HepG2 (cell line): ENCODE results near the gene SNPH. TPM values are rescaled to one million over a fixed set of nuclear protein-coding genes. Genes with fewer than 3 reads are reported as not detected.

Experiments used
- CHCHD3 ChIP-seq: sonication (generic); formaldehyde crosslinking; IDR thresholded peaks from 2 replicates; pipeline ENCODE4 v1.8.0; 2022; ENCODE audit warnings: mild to moderate bottlenecking, missing genetic modification reagents, moderate library complexity
- SNRNP70 ChIP-seq: fragments of 200-400 bp; formaldehyde crosslinking; IDR thresholded peaks from 2 replicates; pipeline ENCODE4 v1.6.1; 2017; ENCODE audit warnings: mild to moderate bottlenecking, low read depth, low read length, moderate library complexity
- SP4 ChIP-seq: sonication (generic); formaldehyde crosslinking; IDR thresholded peaks from 2 replicates; pipeline ENCODE4 v1.8.1; 2023; ENCODE audit warnings: mild to moderate bottlenecking, missing genetic modification reagents
- SUZ12 ChIP-seq: fragments of 150-350 bp; IDR thresholded peaks from 2 replicates; pipeline ENCODE4 v1.6.1; 2014; ENCODE audit warnings: low read depth, low read length
- ZNF264 ChIP-seq: sonication (generic); formaldehyde crosslinking; IDR thresholded peaks from 2 replicates; pipeline ENCODE4 v1.4.0; 2020; ENCODE audit warnings: missing genetic modification reagents
- ZNF3 ChIP-seq: IDR thresholded peaks from 2 replicates; pipeline ENCODE4 v1.7.0; 2017; ENCODE audit warnings: inconsistent platforms
- ZNF333 ChIP-seq: sonication (generic); formaldehyde crosslinking; IDR thresholded peaks from 2 replicates; pipeline ENCODE4 v1.4.0; 2020; ENCODE audit warnings: mild to moderate bottlenecking, missing genetic modification reagents, borderline replicate concordance
- polyA plus RNA-seq, 8 experiments: library from polyadenylated mRNA; depleted of rRNA in 3 of 8; stranded (reverse) in 7 of 8; unstranded in 1 of 8; fragments of >200 nt; fragmentation: Illumina TruSeq in 4 of 8; extraction: Trizol in 4 of 8; gene quantifications; 2 replicates each; pipeline versions ENCODE4 v1.2.1 to v1.2.3, GENCODE V29; 2011 to 2016; ENCODE audit warnings: low read depth in 4 of 8, missing spikeins in 1 of 8, mixed read lengths in 1 of 8; ENCODE audit not compliant: insufficient read depth in 1 of 8
- total RNA-seq, 5 experiments: library from RNA; depleted of rRNA; stranded (reverse); fragments of >200 nt; fragmentation: Illumina TruSeq; extraction: Trizol; gene quantifications; 2 replicates each; pipeline ENCODE4 v1.2.3, GENCODE V29; 2016; ENCODE audit warnings: low read depth in 1 of 5
- TF ChIP-seq, protein P1 (sequence below): sonication (generic); formaldehyde crosslinking; IDR thresholded peaks from 2 replicates; pipeline ENCODE4 v1.5.1; 2020; ENCODE audit warnings: mild to moderate bottlenecking, missing genetic modification reagents, moderate library complexity
- TF ChIP-seq, protein P2 (sequence below): sonication (generic); formaldehyde crosslinking; IDR thresholded peaks from 2 replicates; pipeline ENCODE4 v1.8.1; 2023; ENCODE audit warnings: mild to moderate bottlenecking, missing genetic modification reagents
- TF ChIP-seq, protein P3 (sequence below): sonication (generic); formaldehyde crosslinking; conservative IDR thresholded peaks from 2 replicates; pipeline ENCODE4 v1.4.0; 2020; ENCODE audit warnings: missing genetic modification reagents
- TF ChIP-seq, protein P4 (sequence below): sonication (generic); formaldehyde crosslinking; IDR thresholded peaks from 2 replicates; pipeline ENCODE4 v1.8.1; 2023; ENCODE audit warnings: mild to moderate bottlenecking, inconsistent platforms, moderate library complexity, missing genetic modification reagents, borderline replicate concordance

Gene SNPH
- total and polyA plus RNA-seq, 2 of the 13 experiments (the other 11 are each of a cell fraction or from before 2014, with no cell fraction given): 0.09 TPM; not detected in 1

DNA sequence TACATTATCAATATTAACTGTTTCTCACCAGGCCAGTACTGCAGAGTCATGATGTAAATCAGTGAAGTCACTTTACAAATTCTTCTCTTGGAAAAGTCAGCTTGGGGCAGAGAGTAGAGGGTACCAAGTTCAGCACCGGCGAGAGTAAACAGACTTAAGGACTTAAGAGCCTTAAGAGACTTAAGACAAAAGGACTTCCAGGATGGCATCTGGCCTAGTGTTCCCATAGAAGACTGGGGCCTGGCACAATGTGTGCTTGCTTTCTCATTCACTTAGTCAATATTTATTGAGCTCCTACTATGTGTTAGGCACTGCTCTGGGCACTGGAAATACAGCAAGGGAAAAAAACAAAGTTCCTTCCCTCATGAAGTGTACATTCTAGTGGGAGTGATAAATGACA lies 1.4 kb upstream of the SNPH start (continued):
- no peak for TF ChIP-seq SNRNP70
- no peak for TF ChIP-seq CHCHD3 (CRISPR knock-in tag)
- TF ChIP-seq, protein P1, sequence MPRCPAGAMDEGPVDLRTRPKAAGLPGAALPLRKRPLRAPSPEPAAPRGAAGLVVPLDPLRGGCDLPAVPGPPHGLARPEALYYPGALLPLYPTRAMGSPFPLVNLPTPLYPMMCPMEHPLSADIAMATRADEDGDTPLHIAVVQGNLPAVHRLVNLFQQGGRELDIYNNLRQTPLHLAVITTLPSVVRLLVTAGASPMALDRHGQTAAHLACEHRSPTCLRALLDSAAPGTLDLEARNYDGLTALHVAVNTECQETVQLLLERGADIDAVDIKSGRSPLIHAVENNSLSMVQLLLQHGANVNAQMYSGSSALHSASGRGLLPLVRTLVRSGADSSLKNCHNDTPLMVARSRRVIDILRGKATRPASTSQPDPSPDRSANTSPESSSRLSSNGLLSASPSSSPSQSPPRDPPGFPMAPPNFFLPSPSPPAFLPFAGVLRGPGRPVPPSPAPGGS (CRISPR knock-in tag): no peak
- TF ChIP-seq, protein P2, sequence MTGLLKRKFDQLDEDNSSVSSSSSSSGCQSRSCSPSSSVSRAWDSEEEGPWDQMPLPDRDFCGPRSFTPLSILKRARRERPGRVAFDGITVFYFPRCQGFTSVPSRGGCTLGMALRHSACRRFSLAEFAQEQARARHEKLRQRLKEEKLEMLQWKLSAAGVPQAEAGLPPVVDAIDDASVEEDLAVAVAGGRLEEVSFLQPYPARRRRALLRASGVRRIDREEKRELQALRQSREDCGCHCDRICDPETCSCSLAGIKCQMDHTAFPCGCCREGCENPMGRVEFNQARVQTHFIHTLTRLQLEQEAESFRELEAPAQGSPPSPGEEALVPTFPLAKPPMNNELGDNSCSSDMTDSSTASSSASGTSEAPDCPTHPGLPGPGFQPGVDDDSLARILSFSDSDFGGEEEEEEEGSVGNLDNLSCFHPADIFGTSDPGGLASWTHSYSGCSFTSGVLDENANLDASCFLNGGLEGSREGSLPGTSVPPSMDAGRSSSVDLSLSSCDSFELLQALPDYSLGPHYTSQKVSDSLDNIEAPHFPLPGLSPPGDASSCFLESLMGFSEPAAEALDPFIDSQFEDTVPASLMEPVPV (CRISPR knock-in tag): no peak
- TF ChIP-seq, protein P3, sequence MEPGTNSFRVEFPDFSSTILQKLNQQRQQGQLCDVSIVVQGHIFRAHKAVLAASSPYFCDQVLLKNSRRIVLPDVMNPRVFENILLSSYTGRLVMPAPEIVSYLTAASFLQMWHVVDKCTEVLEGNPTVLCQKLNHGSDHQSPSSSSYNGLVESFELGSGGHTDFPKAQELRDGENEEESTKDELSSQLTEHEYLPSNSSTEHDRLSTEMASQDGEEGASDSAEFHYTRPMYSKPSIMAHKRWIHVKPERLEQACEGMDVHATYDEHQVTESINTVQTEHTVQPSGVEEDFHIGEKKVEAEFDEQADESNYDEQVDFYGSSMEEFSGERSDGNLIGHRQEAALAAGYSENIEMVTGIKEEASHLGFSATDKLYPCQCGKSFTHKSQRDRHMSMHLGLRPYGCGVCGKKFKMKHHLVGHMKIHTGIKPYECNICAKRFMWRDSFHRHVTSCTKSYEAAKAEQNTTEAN (CRISPR knock-in tag): no peak
- no peak for TF ChIP-seq ZNF333 (CRISPR knock-in tag)
- TF ChIP-seq, protein P4, sequence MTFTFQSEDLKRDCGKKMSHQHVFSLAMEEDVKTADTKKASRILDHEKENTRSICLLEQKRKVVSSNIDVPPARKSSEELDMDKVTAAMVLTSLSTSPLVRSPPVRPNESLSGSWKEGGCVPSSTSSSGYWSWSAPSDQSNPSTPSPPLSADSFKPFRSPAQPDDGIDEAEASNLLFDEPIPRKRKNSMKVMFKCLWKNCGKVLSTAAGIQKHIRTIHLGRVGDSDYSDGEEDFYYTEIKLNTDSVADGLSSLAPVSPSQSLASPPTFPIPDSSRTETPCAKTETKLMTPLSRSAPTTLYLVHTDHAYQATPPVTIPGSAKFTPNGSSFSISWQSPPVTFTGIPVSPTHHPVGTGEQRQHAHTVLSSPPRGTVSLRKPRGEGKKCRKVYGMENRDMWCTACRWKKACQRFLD (CRISPR knock-in tag): no peak
- no peak for TF ChIP-seq SUZ12
- no peak for TF ChIP-seq ZNF3
- TF ChIP-seq SP4 (CRISPR knock-in tag): no peak
- no peak for TF ChIP-seq ZNF264 (CRISPR knock-in tag)
